GM21825 (cell line): ENCODE results near the gene USP13.
"Not testable (repeated sequence)": the region's sequence is repeated elsewhere in the genome, so short reads cannot be mapped to it uniquely, and the experiment has no call there.

Source experiments
- ATAC-seq: cut with Tn5 transposase; IDR thresholded peaks from one replicate; pipeline ENCODE4 v1.9.1; 2021; ENCODE audit warnings: mild to moderate bottlenecking, moderate library complexity; ENCODE audit not compliant: unreplicated experiment

The USP13 gene

GRCh38 chr3:179652447-179653095, at the start of gene USP13:
TSS of gene USP13 (plus strand) at chr3:179653040. CDS start at chr3:179653226, 186 bp downstream.
- ATAC-seq, result peak; percentile 68

DNA sequence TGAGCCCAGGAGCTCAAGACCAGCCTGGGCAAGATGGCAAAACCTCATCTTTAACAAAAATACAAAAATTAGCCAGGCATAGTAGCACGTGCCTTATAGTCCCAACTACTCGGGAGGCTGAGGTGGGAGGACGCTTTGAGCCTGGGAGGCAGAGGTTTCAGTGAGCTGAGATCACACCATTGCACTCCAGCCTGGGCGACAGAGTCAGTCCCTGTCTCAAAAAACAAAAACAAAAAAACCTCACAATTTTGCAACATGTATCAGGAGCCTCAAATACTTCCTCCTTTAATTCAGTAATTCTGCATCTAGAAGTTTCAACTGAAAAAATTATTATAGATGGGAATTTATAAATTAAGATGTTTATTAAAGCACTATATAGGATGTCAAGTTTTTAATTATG, 49.5 kb upstream of the USP13 start:
- ATAC-seq, result no peak

- ATAC-seq, result no peak
Observed at GRCh38 chr3:179603831-179604230, 49.0 kb upstream of the USP13 start.

GRCh38 chr3:179604321-179605078, 48.3 kb upstream of the USP13 start, which contains the start of the genes MRPL47 and NDUFB5:
TSS of gene MRPL47 (minus strand) at chr3:179604638. CDS start at chr3:179604624, 14 bp downstream.
TSS of gene NDUFB5 (plus strand) at chr3:179604794. CDS start at chr3:179604816, 22 bp downstream.
- peak; percentile 98 for ATAC-seq

DNA sequence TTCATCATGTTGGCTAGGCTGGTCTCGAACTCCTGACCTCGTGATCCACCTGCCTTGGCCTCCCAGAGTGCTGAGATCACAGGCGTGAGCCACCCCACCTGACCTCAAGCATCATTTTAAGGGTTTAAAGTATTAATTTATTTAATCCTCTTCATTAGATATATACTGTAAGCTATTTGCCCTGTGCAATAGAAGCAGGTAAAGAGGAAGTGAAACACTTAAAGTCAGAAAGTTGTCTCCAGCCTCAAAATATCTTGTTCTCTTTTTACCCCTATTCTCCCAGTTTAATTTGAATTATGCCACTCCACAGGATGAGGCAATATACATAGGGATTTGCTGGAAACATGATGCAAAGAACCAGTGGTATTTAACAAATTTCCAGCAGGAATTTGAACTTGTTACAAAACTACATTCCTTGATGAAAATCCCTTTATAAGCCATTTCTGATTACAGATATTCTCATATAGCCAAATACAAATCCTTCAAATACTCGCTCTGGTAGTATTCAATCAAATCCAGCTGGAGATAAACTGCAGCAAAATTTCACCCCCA, 46.2 kb upstream of the USP13 start:
- ATAC-seq, result no peak

DNA sequence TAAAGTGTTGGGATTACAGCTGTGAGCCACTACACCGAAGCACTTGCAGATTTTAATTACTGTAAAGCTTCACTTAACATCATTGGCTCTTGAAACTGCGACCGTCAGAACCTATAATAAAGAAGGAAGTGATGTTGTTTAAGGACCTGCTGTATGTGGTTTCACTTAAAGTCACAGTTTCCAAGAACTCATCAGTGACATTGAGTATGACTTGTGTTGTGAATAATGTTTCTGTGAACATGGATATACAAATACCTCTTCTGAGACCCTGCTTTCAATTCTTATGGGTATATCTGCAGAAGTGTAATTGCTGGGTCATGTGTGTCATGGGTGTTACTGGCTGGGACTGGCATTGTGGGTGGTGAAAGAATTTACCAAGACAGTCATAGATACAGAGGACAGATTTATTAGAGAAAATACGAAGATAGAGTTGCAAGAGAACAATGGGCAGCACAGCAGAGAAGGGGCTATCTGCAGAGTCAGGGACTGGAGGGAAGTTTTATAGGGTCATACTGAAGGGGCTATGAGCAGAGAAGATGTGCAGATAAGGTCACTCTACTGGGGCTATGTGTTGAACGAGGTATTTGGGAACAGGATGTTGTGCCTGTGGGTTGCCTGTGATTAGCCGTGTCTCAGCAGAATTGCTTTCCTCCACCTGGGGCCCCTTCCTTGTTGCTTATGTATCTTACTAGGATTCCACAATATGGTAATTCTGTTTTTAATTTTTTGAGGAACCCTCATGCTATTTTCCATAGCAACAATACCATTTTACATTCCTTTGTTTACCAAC, 43.7 kb upstream of the USP13 start:
- ATAC-seq, result peak; percentile 46

- ATAC-seq, result no peak
Observed at GRCh38 chr3:179610066-179610465, 42.8 kb upstream of the USP13 start.

GRCh38 chr3:179613807-179614206, 39.0 kb upstream of the USP13 start:
- no peak for ATAC-seq

GRCh38 chr3:179615458-179616173, 37.2 kb upstream of the USP13 start:
- no peak for ATAC-seq

DNA sequence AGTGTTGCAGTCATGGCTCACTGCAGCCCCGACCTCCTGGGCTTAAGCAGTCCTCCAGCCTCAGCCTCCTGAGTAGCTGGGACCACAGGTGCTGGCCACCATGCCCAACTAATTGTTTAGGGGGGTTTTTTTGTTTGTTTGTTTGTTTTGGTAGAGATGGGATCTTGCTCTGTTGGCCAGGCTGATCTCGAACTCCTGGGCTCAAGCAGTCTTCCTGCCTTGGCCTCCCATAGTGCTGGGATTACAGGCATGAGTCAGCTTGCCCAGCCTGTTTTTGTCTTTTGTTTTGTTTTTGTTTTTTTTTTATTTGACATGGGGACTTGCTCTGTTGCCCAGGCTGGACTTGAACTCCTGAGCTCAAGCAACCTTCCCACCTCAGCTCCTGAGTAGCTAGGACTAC, 30.8 kb upstream of the USP13 start:
- no peak for ATAC-seq

DNA sequence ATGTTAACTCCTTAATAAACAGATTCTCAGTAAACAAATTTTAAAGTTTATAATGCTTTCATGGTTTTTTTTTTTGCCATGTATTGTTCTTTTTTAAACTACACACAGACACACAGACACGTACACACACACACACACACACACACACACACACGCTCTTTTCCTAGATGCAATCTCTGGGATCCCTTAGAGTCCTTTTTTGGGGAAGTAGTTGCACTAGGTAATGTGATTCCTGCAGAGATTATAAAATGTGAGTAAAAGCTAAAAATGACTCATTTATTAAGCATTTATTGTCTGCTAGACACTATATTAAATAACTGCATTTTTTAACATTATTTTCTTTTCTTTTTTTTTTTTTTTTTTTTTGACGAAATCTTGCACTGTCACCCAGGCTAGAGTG, 28.4 kb upstream of the USP13 start:
- ATAC-seq, result no peak

- no peak for ATAC-seq
Observed at GRCh38 chr3:179630753-179631451, 21.9 kb upstream of the USP13 start.

DNA sequence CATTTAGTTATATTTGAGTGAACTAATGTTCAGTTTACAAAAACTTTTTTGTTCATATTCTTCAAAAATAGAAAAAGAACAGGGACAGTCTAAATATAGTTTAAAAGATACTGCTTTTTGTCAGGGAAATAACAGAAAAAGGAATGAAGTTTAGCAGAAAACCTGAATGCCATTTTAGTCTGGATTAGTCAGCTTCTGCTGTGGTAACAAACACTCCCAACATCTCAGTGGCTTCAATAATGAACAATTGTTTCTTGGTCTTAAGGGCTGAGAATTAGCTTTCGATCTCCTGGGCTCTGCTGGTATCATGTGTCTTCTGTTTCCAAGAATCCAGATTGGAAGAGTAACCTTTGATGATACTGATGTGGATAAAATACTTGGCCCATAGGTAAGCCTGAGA, 12.4 kb upstream of the USP13 start:
- no peak for ATAC-seq

DNA sequence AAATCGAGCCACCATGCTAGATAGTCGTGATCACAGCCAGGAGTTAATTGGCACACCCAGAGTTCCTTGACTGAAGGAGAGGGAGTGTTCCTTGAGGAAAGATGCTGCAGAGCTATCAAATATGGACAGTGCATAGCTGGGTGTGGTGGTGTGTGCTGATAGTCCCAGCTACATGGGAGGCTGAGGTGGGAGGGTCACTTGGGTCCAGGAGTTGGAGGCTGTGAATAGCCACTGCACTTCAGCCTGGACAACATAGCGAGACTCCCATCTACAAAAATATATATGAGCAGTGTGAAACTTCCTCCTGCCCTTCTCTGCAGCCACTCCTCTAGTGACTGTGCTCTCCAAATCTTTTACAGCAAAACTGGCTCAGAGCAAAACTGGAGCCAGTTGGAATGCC, 10.0 kb upstream of the USP13 start:
- ATAC-seq, result no peak

DNA sequence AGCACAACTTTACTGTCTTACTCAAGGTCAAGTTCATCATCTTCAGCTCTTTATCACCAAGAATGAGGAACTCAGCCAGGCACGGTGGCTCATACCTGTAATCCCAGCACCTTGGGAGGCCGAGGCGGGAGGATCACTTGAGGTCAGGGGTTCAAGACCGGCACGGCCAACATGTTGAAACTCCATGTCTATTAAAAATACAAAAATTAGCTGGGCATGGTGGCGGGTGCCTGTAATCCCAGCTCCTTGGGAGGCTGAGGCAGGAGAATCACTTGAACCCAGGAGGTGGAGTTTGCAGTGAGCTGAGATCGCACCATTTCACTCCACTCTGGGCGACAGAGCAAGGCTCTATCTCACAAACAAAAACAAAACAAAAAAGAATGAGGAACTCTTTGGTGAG, 9.0 kb upstream of the USP13 start:
- ATAC-seq, result not testable (repeated sequence)

DNA sequence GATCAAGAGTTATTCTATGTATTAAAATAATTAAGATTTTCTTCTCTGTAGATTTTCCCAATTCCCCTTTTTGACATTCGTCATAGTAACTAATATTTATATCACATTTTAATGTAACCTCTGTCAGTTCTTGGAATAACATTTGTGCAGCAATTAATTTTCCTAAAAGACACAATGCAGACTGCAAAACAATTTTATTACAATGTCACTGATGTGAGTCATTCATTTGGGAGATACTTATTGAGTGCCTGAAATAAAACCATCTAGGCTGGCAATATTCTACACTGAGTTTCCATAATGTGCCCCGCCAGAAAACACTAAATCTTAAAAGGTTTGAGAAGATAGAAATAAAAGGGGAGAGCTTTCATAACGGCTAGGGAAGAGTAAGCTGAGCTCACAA, 6.7 kb upstream of the USP13 start:
- ATAC-seq, result no peak

DNA sequence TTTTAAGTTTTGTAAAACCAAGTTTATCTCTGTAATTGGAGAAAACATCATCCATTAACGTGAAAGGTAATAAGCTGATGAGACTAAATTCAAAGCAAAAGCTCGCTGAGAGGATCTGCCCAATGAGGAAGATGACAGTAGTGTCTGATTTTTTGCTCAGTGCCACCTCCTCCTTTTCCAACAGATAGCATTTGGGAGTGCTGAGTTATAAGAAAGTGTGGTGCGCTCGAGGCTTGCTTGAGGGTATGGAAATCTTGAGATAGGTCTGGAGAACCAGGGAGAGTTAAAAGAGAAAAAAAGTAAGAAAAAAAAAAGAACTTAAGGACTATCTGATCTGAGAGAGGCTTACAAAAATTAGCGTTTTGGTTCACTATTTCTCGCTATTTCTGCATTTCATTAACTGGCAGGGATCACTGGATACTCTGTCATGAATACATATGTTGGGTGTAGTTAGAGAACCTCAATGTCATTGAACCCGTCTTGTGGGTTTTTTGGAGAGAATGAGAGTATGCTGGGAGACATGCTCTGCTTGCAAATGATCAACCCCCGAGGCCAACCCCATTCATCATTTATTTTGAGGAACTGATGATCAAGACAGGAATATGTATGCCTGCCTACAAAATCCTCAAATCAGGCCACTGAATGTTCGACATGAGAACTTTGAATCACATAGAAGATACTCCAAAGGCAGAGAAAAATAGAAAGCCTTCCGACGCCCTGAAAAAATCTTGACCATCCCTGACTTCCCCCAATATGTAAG, 973 bp upstream of the USP13 start:
- ATAC-seq, result no peak

DNA sequence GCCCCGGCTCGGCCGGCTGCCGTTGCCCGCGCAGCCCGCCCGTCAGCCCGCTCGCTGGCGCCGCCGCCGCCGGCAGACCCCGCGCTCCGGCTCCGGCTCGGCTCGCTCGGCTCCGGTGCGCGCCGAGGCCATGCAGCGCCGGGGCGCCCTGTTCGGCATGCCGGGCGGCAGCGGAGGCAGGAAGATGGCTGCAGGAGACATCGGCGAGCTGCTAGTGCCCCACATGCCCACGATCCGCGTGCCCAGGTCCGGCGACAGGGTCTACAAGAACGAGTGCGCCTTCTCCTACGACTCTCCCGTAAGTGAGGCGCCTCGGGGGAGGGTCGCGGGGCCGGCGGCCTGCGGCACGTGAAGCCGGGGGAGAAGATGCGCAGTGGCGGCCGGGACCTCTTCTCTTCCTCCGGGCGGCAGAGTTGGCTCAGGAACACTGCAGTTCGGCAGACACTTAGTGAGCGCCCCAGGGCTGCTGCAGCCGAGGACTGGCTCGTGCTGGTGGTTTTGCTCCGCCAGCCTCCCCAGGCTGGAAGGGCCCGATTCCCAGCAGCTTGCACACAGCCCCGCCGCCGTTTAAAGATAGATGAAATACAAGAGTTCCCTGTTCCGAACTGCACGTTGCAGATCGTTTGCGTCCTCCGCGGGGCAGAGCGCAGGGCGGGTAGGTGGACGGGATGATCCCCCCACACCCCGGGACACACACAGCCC, 407 bp downstream of the USP13 start:
- ATAC-seq, result peak; percentile 60

- ATAC-seq, result no peak
Observed at GRCh38 chr3:179655236-179655635, 2.4 kb downstream of the USP13 start.
